ENCODE data around the gene MT1F. TPM values are rescaled to one million over a fixed set of nuclear protein-coding genes. Genes with fewer than 3 reads are reported as not detected.
"Not testable (repeated sequence)": the region's sequence is repeated elsewhere in the genome, so short reads cannot be mapped to it uniquely, and the experiment has no call there.

Gene MT1F
- total RNA-seq, 1 experiment from 2014 or later, result 27.3 TPM

DNA sequence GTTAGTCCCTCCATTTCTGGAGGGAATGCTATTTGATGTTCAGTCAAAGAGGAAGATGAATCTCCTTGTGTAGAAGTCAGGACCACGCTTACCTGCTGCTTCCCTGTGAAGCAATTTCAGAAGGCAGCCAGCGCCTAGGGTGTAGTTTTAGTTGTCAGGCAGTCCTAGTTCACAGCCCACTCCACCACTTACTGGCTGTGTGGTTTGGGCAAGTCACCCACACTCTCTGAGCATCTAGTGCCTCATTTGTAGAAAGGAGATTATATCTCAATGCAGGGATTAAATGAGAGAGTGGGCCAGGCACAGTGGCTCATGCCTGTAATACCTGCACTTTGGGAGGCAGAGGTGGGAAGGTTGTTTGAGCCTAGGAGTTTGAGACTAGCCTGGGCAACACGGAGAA, 14.4 kb downstream of the MT1F start:
- POLR2A ChIA-PET (ENCODE audit: unreplicated experiment), result interaction anchor here (1.1 kb wide), 1 partner anchor 69 kb away, joined by 4 read pairs; no protein-coding TSS in a partner anchor
- H3K27me3 ChIP-seq (ENCODE audit: low read length); H3K9ac ChIP-seq (ENCODE audit: low read length); H3K79me2 ChIP-seq (ENCODE audit: low read length); H3K4me3 ChIP-seq (ENCODE audit: low read length); ATAC-seq; intact Hi-C loops (cut with micrococcal nuclease); H4K20me1 ChIP-seq (ENCODE audit: low read length); CTCF ChIA-PET; H3K36me3 ChIP-seq (ENCODE audit: low read depth, low read length); H3K9me3 ChIP-seq (ENCODE audit: low read length); DNase-seq; H3K27ac ChIP-seq (ENCODE audit: low read length); H3K9me2 ChIP-seq (replicated peaks; ENCODE audit: low read length); BruUV-seq (replicated peaks); H2AFZ ChIP-seq (ENCODE audit: low read length); H3F3A ChIP-seq (ENCODE audit: low read length, unreplicated experiment): not testable (repeated sequence)
- peaks cover 22% of the 10 kb centered on the region for H3K4me1 ChIP-seq (ENCODE audit: insufficient read depth, low read length)
- peak overlapping the region; percentile 58; the same call in 1 of the 2 replicates for H3K4me2 ChIP-seq (ENCODE audit: low read length)

GRCh38 chr16:56672761-56673536, 15.2 kb downstream of the MT1F start:
- peak; percentile 81 for ATAC-seq

DNA sequence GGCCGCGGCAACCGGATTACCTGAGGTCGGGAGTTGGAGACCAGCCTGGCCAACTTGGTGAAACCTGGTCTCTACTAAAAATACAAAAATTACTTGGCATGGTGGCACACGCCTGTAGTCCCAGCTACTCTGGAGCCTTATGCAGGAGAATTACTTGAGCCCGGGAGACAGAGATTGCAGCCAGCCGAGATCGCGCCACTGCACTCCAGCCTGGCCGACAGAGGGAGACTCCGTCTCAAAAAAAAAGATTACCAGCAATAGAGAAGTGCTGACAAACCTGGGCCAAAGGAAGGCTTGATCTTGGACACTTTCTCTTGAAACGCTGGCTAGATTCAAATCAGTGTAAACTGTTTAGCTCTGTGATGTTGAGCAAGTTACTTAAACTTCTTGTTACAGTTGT, 16.2 kb downstream of the MT1F start:
- Histone ChIP-seq H4K20me1 (ENCODE audit: low read length) (no peaks in the 10 kb centered on the region), H3K9me2 (replicated peaks; ENCODE audit: low read length) (no peaks in the 10 kb centered on the region), H3K9ac (ENCODE audit: low read length) (no peak overlapping the region), H3K27ac (ENCODE audit: low read length) (no peak overlapping the region), H3K27me3 (ENCODE audit: low read length) (no peaks in the 10 kb centered on the region), H3K4me2 (ENCODE audit: low read length) (no peak overlapping the region), H3K4me3 (ENCODE audit: low read length) (no peak overlapping the region), H3K36me3 (ENCODE audit: low read depth, low read length) (no peaks in the 10 kb centered on the region), H3K79me2 (ENCODE audit: low read length) (no peaks in the 10 kb centered on the region), H3F3A (ENCODE audit: low read length, unreplicated experiment) (no peaks in the 10 kb centered on the region), H3K4me1 (ENCODE audit: insufficient read depth, low read length) (peaks cover 22% of the 10 kb centered on the region), H2AFZ (ENCODE audit: low read length) (no peak overlapping the region), H3K9me3 (ENCODE audit: low read length) (no peaks in the 10 kb centered on the region)
- BruUV-seq (replicated peaks), result no TSS peak
- intact Hi-C loops (cut with micrococcal nuclease), result no loop called here
- TF ChIP-seq, protein P1, sequence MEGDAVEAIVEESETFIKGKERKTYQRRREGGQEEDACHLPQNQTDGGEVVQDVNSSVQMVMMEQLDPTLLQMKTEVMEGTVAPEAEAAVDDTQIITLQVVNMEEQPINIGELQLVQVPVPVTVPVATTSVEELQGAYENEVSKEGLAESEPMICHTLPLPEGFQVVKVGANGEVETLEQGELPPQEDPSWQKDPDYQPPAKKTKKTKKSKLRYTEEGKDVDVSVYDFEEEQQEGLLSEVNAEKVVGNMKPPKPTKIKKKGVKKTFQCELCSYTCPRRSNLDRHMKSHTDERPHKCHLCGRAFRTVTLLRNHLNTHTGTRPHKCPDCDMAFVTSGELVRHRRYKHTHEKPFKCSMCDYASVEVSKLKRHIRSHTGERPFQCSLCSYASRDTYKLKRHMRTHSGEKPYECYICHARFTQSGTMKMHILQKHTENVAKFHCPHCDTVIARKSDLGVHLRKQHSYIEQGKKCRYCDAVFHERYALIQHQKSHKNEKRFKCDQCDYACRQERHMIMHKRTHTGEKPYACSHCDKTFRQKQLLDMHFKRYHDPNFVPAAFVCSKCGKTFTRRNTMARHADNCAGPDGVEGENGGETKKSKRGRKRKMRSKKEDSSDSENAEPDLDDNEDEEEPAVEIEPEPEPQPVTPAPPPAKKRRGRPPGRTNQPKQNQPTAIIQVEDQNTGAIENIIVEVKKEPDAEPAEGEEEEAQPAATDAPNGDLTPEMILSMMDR (conservative IDR thresholded peaks at IDR 0.05; ENCODE audit: low read depth, low read length), result no peak
- no peak for TF ChIP-seq EZH2 (IDR thresholded peaks at IDR 0.05; ENCODE audit: low read length, unreplicated experiment)
- TF ChIP-seq EZH2phosphoT487 (IDR thresholded peaks at IDR 0.05; ENCODE audit: borderline replicate concordance, low read length), result no peak
- no peak for ATAC-seq
- CTCF ChIA-PET, result no interaction called here
- POLR2A ChIA-PET (ENCODE audit: unreplicated experiment), result interaction anchor here (0.6 kb wide), 1 partner anchor 30 kb away, joined by 5 read pairs; no protein-coding TSS in a partner anchor
- no peak for DNase-seq

More at GRCh38 chr16:56672761-56673536, 15.2 kb downstream of the MT1F start:
- no TSS peak for BruUV-seq (replicated peaks)
- Histone ChIP-seq H3K36me3 (ENCODE audit: low read depth, low read length) (no peaks in the 10 kb centered on the region), H3K9me3 (ENCODE audit: low read length) (no peaks in the 10 kb centered on the region), H3K4me2 (ENCODE audit: low read length) (peak overlapping the region; percentile 58), H3K79me2 (ENCODE audit: low read length) (no peaks in the 10 kb centered on the region), H3K4me1 (ENCODE audit: insufficient read depth, low read length) (peaks cover 22% of the 10 kb centered on the region), H2AFZ (ENCODE audit: low read length) (no peak overlapping the region), H3K27ac (ENCODE audit: low read length) (peak overlapping the region; percentile 53), H3K9ac (ENCODE audit: low read length) (no peak overlapping the region), H4K20me1 (ENCODE audit: low read length) (no peaks in the 10 kb centered on the region), H3K27me3 (ENCODE audit: low read length) (no peaks in the 10 kb centered on the region), H3F3A (ENCODE audit: low read length, unreplicated experiment) (no peaks in the 10 kb centered on the region), H3K4me3 (ENCODE audit: low read length) (no peak overlapping the region), H3K9me2 (replicated peaks; ENCODE audit: low read length) (no peaks in the 10 kb centered on the region)
- intact Hi-C loops (cut with micrococcal nuclease), result no loop called here
- TF ChIP-seq EZH2phosphoT487 (IDR thresholded peaks at IDR 0.05; ENCODE audit: borderline replicate concordance, low read length), result no peak
- TF ChIP-seq, protein P1 (conservative IDR thresholded peaks at IDR 0.05; ENCODE audit: low read depth, low read length), result no peak
- no peak for TF ChIP-seq EZH2 (IDR thresholded peaks at IDR 0.05; ENCODE audit: low read length, unreplicated experiment)
- DNase-seq, result peak; percentile 56
- POLR2A ChIA-PET (ENCODE audit: unreplicated experiment), result interaction anchor here (0.6 to 1.1 kb wide), 3 partner anchors 29 to 1456 kb away, joined by 3 to 5 read pairs (median 4); partner anchors contain the start of gene CFAP20
- CTCF ChIA-PET, result no interaction called here

DNA sequence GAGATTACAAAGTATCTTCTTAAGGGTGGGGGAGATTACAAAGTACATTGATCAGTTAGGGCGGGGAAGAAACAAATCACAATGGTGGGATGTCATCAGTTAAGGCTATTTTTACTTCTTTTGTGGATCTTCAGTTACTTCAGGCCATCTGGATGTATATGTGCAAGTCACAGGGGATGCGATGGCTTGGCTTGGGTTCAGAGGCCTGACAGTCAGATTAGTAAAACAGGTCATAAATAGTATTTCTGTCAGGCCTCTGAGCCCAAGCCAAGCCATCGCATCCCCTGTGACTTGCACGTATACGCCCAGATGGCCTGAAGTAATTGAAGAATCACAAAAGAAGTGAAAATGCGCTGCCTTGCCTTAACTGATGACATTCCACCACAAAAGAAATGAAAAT, 16.8 kb downstream of the MT1F start:
- POLR2A ChIA-PET (ENCODE audit: unreplicated experiment); intact Hi-C loops (cut with micrococcal nuclease); H3K27ac ChIP-seq (ENCODE audit: low read length); H3K9ac ChIP-seq (ENCODE audit: low read length); ATAC-seq; H3K9me3 ChIP-seq (ENCODE audit: low read length); BruUV-seq (replicated peaks); H3K9me2 ChIP-seq (replicated peaks; ENCODE audit: low read length); H3K79me2 ChIP-seq (ENCODE audit: low read length); CTCF ChIA-PET; H3F3A ChIP-seq (ENCODE audit: low read length, unreplicated experiment); H3K27me3 ChIP-seq (ENCODE audit: low read length); H3K36me3 ChIP-seq (ENCODE audit: low read depth, low read length); H2AFZ ChIP-seq (ENCODE audit: low read length); H4K20me1 ChIP-seq (ENCODE audit: low read length); H3K4me3 ChIP-seq (ENCODE audit: low read length); H3K4me2 ChIP-seq (ENCODE audit: low read length); DNase-seq: not testable (repeated sequence)
- H3K4me1 ChIP-seq (ENCODE audit: insufficient read depth, low read length), result peaks cover 25% of the 10 kb centered on the region
